Spleen (tissue), 7 donors: ENCODE data around the gene TMEM255B.

ENCODE experiments used
- POLR2A ChIP-seq, 3 donors: fragments of 450-650 bp; IDR thresholded peaks; one replicate each; pipeline ENCODE4 v1.5.1; 2017; ENCODE audit warnings: antibody characterized with exemption in 3 of 3, mild to moderate bottlenecking in 1 of 3
- POLR2AphosphoS5 ChIP-seq, 3 donors: sonication (generic); formaldehyde crosslinking; IDR thresholded peaks; one replicate each; pipeline ENCODE4 v1.5.1; 2017; ENCODE audit warnings: antibody characterized with exemption in 3 of 3
- TF ChIP-seq, protein P1 (sequence below), 11 experiments: fragments of 200-600 bp in 7 of 11; fragments of 450-650 bp in 4 of 11; sonication (generic) in 4 of 11; IDR thresholded peaks in 8 of 11; conservative IDR thresholded peaks in 3 of 11; 1 replicate in 7 of 11; 2 replicates in 4 of 11; pipeline versions ENCODE4 v1.4.0 to v1.8.0; 2016 to 2021; ENCODE audit warnings: antibody characterized with exemption in 11 of 11, inconsistent platforms in 4 of 11, mild to moderate bottlenecking in 1 of 11
- donor health status: DM: no; HTN: no; CAD: no; lungs with moderate emphysema.
- donor health status: DM: no; HTN: no; CAD: no.
- donor health status: DM: no; HTN: no; CAD: no.

DNA sequence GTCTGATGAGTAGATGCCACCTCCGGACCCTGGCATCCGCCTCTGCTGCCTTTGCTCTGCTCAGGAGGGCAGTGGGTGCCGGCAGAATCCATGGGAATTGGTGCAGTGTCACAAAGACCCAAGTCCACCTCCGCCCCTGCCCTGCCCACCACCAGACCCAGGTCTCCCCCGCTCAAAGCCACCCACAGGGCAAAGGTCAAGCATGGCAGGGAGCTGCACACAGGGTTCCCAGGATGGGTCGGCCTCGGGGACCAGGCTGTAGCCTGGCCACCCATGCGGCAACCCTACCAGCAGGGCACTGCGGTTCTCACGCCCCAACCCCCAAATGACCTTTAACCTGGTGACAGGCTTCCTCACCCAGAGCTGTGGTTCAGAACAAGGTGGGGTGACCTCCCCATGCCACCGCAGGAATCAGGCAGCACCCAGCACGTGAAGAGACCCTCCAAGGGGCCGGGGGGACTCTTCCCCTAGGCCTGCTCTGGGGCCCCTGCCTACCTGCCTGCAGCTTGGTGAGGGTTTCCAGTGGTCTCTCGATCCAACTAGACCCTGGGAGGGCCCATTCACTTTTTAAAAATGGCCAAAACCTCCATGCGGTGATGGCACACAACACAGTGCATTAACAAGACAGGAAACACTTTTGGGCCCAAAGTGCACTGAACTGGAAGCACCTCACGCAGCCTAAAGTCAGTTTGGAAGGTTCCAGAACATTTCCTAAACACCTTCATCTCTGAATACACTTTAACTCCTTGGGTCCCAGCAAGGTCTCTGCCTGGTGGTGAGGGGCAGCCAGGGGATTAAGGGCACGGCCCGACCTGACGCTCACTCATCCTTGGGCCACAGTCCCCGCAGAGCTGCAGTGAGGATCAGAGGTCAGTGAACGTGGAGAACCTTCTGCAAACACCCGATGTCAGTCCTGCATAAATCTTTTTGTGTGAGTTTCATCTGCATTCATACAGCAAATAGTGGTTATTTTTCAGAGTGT is 93.8 kb downstream of the TMEM255B start:
- TF ChIP-seq POLR2A (IDR thresholded peaks at IDR 0.05) (no peak), POLR2AphosphoS5 (IDR thresholded peaks at IDR 0.05) (no peak)
- TF ChIP-seq, protein P1, sequence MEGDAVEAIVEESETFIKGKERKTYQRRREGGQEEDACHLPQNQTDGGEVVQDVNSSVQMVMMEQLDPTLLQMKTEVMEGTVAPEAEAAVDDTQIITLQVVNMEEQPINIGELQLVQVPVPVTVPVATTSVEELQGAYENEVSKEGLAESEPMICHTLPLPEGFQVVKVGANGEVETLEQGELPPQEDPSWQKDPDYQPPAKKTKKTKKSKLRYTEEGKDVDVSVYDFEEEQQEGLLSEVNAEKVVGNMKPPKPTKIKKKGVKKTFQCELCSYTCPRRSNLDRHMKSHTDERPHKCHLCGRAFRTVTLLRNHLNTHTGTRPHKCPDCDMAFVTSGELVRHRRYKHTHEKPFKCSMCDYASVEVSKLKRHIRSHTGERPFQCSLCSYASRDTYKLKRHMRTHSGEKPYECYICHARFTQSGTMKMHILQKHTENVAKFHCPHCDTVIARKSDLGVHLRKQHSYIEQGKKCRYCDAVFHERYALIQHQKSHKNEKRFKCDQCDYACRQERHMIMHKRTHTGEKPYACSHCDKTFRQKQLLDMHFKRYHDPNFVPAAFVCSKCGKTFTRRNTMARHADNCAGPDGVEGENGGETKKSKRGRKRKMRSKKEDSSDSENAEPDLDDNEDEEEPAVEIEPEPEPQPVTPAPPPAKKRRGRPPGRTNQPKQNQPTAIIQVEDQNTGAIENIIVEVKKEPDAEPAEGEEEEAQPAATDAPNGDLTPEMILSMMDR (IDR thresholded peaks at IDR 0.05 in 8 of 11, conservative IDR thresholded peaks at IDR 0.05 in 3 of 11): no peak
